GM12878 (cell line): ENCODE data around the gene HAUS1.

Experiments
- CTCF ChIP-seq, 3 experiments: IDR thresholded peaks in 2 of 3; conservative IDR thresholded peaks in 1 of 3; 2 replicates each; pipeline ENCODE4 v1.5.1; 2011; ENCODE audit warnings: low read depth in 3 of 3, low read length in 3 of 3, mild to moderate bottlenecking in 3 of 3, control low read depth in 2 of 3, moderate library complexity in 2 of 3, inconsistent platforms in 1 of 3, mixed read lengths in 1 of 3; ENCODE audit not compliant: control insufficient read depth in 2 of 3, insufficient read depth in 1 of 3; ENCODE audit errors: extremely low read depth in 1 of 3
- POLR2AphosphoS5 ChIP-seq: IDR thresholded peaks from 2 replicates; pipeline ENCODE4 v1.6.1; 2011; ENCODE audit warnings: mild to moderate bottlenecking, low read length, inconsistent platforms
- SP1 ChIP-seq: IDR thresholded peaks from one replicate; pipeline ENCODE4 v1.6.1; 2011; ENCODE audit warnings: low read depth, low read length
- YY1 ChIP-seq: IDR thresholded peaks from 2 replicates; pipeline ENCODE4 v1.6.1; 2011; ENCODE audit warnings: low read depth, mild to moderate bottlenecking, low read length
- ZBTB40 ChIP-seq: fragments of 450-650 bp; IDR thresholded peaks from 2 replicates; pipeline ENCODE4 v1.6.1; 2016; ENCODE audit warnings: mild to moderate bottlenecking, moderate library complexity, borderline replicate concordance
- ZNF24 ChIP-seq: fragments of 450-650 bp; IDR thresholded peaks from 2 replicates; pipeline ENCODE4 v1.6.1; 2017; ENCODE audit warnings: antibody characterized with exemption, mild to moderate bottlenecking

DNA sequence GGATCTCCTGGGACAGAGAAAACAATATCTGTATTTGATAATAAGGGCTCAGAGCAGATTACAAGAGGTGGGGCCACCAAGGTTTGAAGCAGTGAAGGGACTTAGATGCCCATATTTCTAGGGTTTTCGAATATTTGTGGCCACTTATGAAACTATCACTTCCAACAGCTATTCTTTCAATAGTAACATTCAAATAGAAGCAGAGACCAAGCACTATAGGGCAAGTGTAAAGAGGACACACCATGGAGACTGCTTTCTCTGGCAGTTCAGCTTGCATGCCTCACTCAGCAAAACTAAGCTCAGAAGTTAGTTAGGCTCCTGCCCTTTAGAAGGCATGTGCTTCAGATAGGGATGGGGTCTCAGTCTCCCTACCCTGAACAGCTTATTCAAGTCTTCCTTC, 42.4 kb upstream of the HAUS1 start:
- TF ChIP-seq YY1 (no peak), CTCF (IDR thresholded peaks at IDR 0.05 in 2 of 3, conservative IDR thresholded peaks at IDR 0.05 in 1 of 3; ENCODE audit: control insufficient read depth in 2 of 3, extremely low read depth in 1 of 3, insufficient read depth in 1 of 3, low read depth in 3 of 3, low read length in 3 of 3) (no peak), SP1 (no peak), POLR2AphosphoS5 (no peak), ZNF24 (no peak), ZBTB40 (no peak)
